COR-L47 (cell line): ENCODE data around the gene ACAP2.
"Not testable (repeated sequence)": the region's sequence is repeated elsewhere in the genome, so short reads cannot be mapped to it uniquely, and the experiment has no call there.

ENCODE experiments used
- DNase-seq: peaks from one replicate; lab custom pipeline; 2025; lab: John Stamatoyannopoulos, UW

ACAP2 gene

DNA sequence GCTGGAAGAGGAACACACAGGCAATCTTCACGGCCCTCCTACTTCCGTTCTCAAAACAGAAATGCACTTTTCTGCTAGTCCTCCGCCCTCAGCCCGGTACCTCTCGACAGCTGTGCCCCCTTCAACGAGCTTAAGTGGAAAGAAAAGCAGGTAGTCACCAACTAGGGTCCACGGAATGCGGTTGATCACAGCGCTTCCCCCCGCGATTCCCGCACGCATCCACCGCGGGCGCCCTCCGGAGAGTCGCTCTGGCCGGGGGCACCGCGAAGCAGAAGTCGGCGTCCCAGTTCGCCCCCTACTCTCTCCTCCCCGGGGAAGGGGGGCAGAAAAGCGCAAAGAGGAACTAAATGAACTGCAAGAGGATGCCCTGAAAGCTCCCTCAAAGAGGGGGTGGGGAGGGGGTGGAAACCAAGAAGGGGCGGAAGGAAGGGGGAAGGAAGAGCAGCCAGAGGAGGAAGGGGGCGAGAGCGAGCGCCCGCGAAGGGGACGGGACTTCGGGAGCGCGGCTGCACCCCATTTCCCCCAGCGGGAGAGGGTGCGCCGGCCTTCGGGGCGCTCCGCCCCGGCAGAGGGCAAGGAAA lies 738 bp downstream of the ACAP2 start:
- no peak for DNase-seq

- DNase-seq: peak; percentile 41
These were observed 1.3 kb downstream of the ACAP2 start for GRCh38 chr3:195441476-195441991.

DNA sequence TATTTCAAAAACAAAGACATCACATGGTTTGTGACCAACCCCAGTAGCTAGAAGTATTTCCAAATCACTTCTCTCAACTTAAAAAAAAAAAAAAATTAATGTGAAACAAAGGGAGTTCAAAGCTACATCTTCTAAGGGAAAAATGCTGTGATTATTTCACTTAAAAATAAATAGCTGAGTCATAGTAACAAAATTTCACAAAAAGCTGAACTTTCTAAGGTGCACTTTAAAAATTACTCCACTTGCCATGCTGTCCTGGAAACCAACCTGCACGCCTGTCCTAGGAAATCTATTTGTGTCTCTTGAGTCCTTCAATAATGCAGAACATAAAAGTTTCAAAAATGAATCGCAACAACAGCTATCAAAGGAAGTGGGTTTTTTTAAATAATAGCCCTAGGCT lies 1.8 kb downstream of the ACAP2 start:
- no peak for DNase-seq

GRCh38 chr3:195440379-195440778 lies 2.4 kb downstream of the ACAP2 start:
- no peak for DNase-seq

GRCh38 chr3:195438371-195438770 lies 4.4 kb downstream of the ACAP2 start:
- DNase-seq: no peak

DNA sequence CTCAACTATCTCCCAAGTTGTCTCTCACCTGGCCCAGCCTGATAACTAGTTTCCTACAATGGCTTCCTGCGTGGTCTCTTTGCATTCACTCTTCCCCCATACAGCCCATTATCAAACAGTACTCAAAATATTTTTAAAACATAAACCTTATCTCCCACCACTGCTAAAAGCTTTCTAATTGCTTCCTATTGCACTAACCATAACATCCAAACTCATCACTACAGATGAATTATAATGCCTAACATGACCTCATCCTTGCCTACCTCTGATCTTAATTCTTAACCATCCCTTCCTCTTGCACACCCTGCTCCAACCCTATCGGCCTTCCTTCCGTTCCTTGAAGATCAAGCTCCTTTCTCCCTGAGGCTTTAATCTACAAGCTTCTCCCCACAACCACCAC lies 17.0 kb downstream of the ACAP2 start:
- no peak for DNase-seq

- no peak for DNase-seq
These were observed 19.0 kb downstream of the ACAP2 start for GRCh38 chr3:195423818-195424217.

- no peak for DNase-seq
These were observed 21.4 kb downstream of the ACAP2 start for GRCh38 chr3:195421400-195421799.

- DNase-seq: no peak
These were observed 26.0 kb downstream of the ACAP2 start for GRCh38 chr3:195416795-195417194.

GRCh38 chr3:195411836-195412235 lies 31.0 kb downstream of the ACAP2 start:
- no peak for DNase-seq

DNA sequence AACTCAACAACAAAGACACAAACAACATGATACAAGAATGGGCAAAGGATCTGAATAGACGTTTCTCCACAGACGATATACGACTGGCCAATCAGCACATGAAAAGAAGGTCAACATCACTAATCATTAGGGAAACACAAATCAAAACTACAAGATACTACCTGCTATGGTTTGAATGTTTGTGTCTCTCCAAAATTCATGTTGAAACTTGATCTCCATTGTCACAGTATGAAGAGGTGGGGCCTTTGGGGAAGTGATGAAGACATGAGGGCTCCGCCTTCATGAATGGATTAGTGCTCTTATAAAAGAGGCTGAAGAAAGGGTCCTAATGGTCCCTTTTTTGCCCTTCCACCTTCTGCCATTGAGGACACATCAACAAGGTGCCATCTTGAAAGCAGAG lies 32.3 kb downstream of the ACAP2 start:
- DNase-seq: no peak

DNA sequence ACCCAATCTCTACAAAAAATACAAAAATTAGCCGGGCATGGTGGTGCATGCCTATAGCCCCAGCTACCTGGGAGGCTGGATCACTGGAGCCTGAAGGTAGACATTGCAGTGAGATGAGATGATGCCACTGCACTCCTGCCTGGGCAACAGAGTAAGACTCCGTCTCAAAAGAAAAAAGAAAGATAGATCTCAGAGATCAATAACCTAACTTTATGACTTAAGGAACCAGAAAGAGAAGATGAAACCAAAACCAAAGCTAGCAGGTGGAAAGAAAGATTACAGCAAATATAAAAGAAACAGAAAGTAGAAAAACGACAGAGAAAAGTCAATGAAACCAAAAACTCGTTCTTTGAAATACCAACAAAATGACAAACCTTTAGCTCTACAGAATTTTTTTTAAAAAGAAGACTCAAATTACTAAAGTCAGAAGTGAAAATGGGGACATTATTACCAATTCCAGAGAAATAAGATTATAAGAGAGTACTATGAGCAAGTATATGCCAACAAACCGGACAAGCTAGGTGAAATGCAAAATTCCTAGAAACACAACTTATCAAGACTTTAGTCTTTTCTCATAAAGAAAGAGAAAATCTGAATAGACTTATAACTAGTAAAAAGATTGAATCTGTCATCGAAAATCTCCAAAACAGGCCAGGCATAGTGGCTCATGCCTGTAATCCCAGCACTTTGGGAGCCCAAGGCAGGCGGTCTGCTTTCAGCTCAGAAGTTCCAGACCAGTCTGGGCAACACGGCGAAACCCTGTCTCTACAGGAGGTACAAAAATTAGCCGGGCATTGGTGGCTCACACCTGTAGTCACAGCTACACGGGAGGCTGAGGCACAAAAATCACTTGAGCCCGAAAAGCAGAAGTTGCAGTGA lies 35.0 kb downstream of the ACAP2 start:
- no peak for DNase-seq

DNA sequence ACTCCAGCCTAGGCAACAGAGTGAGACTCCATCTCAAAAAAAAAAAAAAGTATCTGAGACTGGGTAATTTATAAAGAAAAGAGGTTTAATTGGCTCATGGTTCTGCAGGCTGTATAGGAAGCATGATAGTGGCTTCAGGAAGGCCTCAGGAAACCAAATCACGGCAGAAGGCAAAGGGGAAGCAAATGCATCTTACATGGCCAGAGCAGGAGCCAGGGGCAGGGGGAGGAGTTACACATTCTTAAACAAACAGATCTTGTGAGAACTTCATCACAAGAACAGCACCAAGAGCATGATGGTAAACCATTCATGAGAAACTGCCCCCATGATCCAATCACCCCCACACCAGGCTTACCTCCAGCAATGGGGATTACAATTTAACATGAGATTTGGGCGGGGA lies 37.2 kb downstream of the ACAP2 start:
- no peak for DNase-seq

- DNase-seq: no peak
These were observed 38.9 kb downstream of the ACAP2 start for GRCh38 chr3:195403841-195404408.

- no peak for DNase-seq
These were observed 39.6 kb downstream of the ACAP2 start for GRCh38 chr3:195403244-195403643.

DNA sequence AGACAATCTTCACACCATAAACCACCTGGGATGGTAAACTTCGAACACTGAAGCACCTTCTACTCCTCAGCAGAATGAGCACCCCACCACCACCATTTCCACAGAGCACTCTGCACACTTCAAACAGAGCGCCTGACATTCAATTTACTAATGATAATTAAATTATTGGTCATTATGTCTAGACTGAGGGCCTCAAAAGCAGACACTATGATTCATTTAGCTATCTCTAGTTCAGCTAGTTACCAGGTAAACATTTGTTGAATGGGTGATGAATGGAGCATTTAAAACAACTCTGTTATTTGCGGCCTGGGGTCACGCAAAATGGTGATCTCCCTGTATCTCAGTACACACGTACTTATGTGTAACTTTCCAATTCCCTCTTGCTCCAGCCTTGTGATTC lies 40.9 kb downstream of the ACAP2 start:
- DNase-seq: peak; percentile 82

DNA sequence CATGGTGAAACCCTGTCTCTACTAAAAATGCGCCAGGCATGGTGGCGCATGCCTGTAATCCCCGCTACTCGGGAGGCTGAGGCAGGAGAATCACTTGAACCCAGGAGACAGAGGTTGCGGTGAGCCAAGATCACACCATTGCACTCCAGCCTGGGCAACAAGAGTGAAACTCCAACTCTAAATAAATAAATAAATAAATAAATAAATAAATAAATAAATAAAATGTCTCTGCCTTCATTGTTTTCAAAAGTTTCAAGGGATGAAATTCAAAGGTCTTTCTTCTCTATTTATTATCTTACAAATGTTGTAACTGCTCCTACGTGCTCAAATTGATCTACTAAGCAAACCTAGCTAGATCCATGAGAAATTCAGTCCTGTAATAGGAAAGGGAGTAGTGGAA lies 44.4 kb downstream of the ACAP2 start:
- DNase-seq: not testable (repeated sequence)

DNA sequence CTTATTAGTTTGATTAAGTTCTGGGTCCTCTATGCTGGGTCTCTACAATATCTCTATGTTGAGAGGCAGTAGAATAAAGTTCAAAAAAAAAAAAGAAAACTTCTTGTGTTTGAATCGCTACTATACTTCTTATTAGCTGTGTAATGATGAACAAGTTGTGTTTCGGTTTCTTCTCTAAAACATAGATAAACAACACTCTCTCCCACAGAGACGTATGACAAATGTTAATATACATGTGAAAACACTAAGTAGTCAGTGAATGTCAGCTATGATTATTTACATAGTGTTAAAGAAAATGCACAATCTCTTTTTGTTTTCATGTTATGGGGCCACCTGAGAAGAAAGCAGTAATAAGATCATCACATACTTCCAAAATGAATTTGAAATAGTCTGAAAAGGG lies 45.3 kb downstream of the ACAP2 start:
- DNase-seq: no peak

DNA sequence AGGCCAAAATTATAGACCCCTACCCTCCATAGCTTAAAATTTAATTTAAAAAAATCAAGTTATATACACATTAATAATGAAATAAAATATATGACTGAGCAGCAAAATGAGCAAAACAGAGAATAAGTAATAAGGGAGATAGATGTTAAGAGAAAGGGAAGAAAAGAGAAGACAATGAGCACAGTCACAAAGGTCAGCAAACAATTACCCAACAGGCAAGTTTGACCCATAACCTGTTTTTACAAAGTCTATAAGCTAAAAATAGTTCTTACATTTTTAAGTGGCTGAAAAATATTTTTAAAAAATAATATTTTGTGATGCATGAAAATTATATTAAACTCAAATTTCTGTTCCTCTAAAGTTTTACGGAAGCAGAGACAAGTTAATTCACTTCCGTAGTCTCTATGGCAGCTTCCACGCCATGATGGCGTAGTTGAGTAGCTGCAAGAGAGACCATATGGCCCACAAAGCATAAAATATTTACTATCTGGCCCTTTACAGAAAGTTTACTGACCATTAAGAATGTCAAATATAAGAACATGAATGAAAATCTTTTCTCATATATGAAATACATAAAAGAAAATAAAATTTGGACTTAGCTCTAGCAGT lies 47.5 kb downstream of the ACAP2 start:
- DNase-seq: no peak

- no peak for DNase-seq
These were observed 48.1 kb downstream of the ACAP2 start for GRCh38 chr3:195394700-195395099.

- DNase-seq: no peak
These were observed 48.8 kb downstream of the ACAP2 start for GRCh38 chr3:195394024-195394423.

GRCh38 chr3:195388380-195388779 lies 54.4 kb downstream of the ACAP2 start:
- DNase-seq: no peak

DNA sequence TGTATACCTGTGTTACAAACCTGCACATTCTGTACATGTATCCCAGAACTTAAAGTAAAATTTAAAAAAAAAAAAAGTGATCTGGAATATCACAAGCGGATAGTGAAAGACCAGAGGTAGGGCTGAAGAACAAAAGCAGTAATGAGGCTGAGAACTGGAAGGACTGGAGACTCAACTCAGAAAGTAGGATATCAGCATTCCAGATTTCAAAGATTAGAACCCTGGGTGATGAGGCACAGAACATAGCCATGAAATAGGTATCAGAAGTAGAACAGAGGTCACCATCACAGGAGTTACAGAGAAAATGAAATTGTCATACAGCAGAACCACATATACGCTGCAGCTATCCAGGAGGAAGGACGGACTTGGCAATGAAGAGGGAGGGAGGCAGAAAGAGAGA lies 56.1 kb downstream of the ACAP2 start:
- no peak for DNase-seq
